ENCODE measurements around the gene CDX1. TPM values are rescaled to one million over a fixed set of nuclear protein-coding genes. Genes with fewer than 3 reads are reported as not detected.

CDX1 gene
- total RNA-seq, 2 experiments from 2014 or later = not detected

DNA sequence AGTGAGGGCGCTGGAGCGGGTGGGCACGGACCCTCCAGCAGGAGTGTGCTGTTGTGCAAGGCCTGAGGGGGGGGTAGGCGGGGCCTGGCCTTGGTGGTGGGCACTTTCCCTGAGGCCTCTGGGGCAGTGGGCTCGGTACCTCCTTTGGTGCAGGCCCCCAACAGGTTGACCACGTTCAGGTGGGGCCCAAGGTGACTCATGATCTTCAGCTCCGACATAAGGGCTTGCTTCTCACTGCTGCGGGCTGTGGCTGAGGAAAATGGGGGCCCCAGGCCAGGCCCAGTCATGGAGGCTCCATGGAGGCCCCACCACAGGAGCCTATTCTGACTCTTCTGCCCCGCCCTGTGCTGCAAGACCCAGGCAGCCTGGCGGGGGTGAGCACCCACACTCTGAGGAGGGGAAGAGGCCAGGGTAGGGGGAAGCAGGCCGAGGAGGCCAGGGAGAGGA, 42.4 kb upstream of the CDX1 start:
- Mint-ChIP-seq H3K9me3 (ENCODE audit: insufficient read depth) (no peaks in the 10 kb centered on the region), H3K36me3 (ENCODE audit: low read depth) (peaks cover 20% of the 10 kb centered on the region), H3K4me3 (no peak overlapping the region), H3K4me1 (ENCODE audit: low read depth) (peaks cover 4% of the 10 kb centered on the region), H3K27me3 (ENCODE audit: low read depth) (no peaks in the 10 kb centered on the region), H3K27ac (no peak overlapping the region)
- DNase-seq (no peak), ATAC-seq (no peak)
- POLR2A ChIA-PET = no interaction called here
- CTCF ChIA-PET = interaction anchor here (1.0 to 2.3 kb wide), 2 partner anchors 21 to 95 kb away, joined by 3 to 7 read pairs; no protein-coding TSS in a partner anchor

DNA sequence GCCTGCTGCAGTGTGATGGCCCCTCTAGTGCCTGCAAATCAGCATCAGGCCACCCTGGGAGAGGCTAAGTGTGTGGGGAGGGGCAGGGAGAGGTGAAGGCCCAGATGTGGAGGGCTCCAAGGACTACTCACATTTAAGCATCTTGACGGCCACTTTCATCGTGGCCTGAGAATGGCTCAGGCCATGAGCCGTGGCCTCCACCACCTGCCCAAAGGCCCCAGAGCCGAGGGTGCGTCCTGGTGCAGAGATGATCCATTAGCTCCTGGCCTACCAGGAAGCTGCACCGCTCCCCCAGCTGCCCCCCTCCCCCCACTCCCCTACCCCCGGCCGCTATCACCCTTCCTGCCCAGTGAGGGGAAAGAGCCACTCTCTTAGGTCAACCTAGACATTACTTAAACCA, 42.0 kb upstream of the CDX1 start:
- Mint-ChIP-seq H3K36me3 (ENCODE audit: low read depth) (peaks cover 21% of the 10 kb centered on the region), H3K27ac (no peak overlapping the region), H3K27me3 (ENCODE audit: low read depth) (no peaks in the 10 kb centered on the region), H3K9me3 (ENCODE audit: insufficient read depth) (no peaks in the 10 kb centered on the region), H3K4me1 (ENCODE audit: low read depth) (peaks cover 4% of the 10 kb centered on the region), H3K4me3 (no peak overlapping the region)
- no peak for DNase-seq
- ATAC-seq = no peak
- ChIA-PET CTCF (interaction anchor here (1.1 kb wide), 1 partner anchor 94 kb away, joined by 3 read pairs; no protein-coding TSS in a partner anchor), POLR2A (no interaction called here)

DNA sequence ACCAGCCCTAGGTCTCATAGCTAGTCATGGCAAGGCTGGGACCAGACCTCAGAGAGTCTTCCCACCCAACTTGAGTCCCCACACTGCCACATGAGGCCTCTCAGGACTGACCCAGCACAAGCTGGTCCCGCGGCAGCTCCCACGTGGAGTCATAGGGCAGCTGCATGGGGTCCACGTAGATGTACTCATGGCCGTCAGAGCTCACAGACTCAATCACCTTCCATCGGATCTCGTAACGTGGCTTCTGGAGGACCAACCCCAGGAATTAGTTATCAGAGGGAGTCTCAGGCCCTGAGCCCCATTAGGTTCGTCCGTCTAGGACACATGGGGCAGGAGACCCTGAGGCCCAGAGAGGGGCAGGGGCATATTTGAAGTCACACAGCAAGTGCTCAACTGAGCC, 41.2 kb upstream of the CDX1 start:
- H3K4me3 Mint-ChIP-seq = no peak overlapping the region
- POLR2A ChIA-PET = no interaction called here
- H3K36me3 Mint-ChIP-seq (ENCODE audit: low read depth) = peaks cover 25% of the 10 kb centered on the region
- CTCF ChIA-PET = interaction anchor here (1.1 kb wide), 1 partner anchor 93 kb away, joined by 3 read pairs; no protein-coding TSS in a partner anchor
- H3K27me3 Mint-ChIP-seq (ENCODE audit: low read depth) = no peaks in the 10 kb centered on the region
- peaks cover 9% of the 10 kb centered on the region for H3K4me1 Mint-ChIP-seq (ENCODE audit: low read depth)
- DNase-seq = no peak
- ATAC-seq = no peak
- H3K9me3 Mint-ChIP-seq (ENCODE audit: insufficient read depth) = no peaks in the 10 kb centered on the region
- H3K27ac Mint-ChIP-seq = no peak overlapping the region

DNA sequence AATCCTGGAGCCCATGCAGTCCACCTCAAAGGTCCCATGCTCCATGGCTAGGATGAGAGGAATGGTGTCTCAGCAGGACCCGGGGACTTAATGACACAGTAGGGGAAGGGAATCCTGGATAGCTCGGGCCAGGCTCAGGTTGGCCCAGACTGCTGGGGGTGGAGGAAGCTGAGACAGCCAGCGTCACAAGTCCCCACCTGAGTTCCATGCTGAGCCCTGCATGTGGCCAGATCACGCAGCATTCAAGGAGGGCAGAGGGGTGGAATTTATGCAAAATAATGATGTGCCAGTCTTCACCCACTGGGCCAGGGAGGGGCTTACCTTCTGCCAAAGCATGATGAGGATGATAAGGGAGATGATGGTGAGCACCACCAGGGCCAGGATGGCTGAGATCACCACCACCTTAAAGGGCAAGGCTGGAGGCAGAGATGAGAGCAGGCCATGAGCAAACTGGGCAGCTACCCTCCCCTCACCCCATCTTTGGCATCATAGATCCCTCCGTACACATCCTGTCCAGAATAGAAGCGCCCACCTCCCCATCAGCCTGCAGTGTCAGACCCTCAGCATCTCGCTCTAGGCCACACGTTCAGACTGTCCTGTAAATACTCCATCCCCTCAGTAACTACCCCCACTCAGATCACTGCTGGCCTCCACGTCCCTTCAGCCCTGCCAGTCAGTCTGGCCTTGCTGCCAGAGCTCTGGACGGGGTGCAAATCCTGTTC, 40.2 kb upstream of the CDX1 start:
- DNase-seq (no peak), ATAC-seq (no peak)
- Mint-ChIP-seq H3K36me3 (ENCODE audit: low read depth) (peaks cover 25% of the 10 kb centered on the region), H3K27ac (peak overlapping the region; percentile 39), H3K4me3 (no peak overlapping the region), H3K4me1 (ENCODE audit: low read depth) (peaks cover 16% of the 10 kb centered on the region), H3K27me3 (ENCODE audit: low read depth) (no peaks in the 10 kb centered on the region), H3K9me3 (ENCODE audit: insufficient read depth) (no peaks in the 10 kb centered on the region)
- POLR2A ChIA-PET = no interaction called here
- CTCF ChIA-PET = interaction anchor here (1.1 kb wide), 1 partner anchor 42 kb away, joined by 3 read pairs; no protein-coding TSS in a partner anchor

DNA sequence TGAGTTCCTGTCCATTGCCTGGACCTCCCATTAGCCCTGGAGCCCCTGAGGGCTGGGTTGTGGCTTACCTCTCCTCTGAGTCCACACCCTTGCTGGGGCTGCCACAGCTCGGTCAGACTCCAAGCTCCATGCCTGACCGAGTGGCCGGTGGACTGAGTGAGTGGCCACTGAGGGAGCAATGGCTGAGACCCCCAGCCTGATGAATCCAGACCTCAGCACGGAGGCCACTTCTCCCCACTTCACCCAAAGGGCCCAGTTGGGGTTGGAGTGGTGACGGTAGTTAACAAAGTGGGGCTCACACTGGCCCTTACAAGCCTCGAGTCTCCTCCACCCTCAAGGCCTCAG, 39.7 kb upstream of the CDX1 start:
- no peak overlapping the region for H3K4me3 Mint-ChIP-seq
- ChIA-PET POLR2A (no interaction called here), CTCF (interaction anchor here (1.1 kb wide), 1 partner anchor 41 kb away, joined by 3 read pairs; no protein-coding TSS in a partner anchor)
- no peaks in the 10 kb centered on the region for H3K27me3 Mint-ChIP-seq (ENCODE audit: low read depth)
- DNase-seq (no peak), ATAC-seq (no peak)
- peaks cover 24% of the 10 kb centered on the region for H3K36me3 Mint-ChIP-seq (ENCODE audit: low read depth)
- peaks cover 16% of the 10 kb centered on the region for H3K4me1 Mint-ChIP-seq (ENCODE audit: low read depth)
- H3K27ac Mint-ChIP-seq = no peak overlapping the region
- H3K9me3 Mint-ChIP-seq (ENCODE audit: insufficient read depth) = no peaks in the 10 kb centered on the region

GRCh38 chr5:150129454-150129812, 37.1 kb upstream of the CDX1 start:
- ATAC-seq (no peak), DNase-seq (no peak)
- peaks cover 15% of the 10 kb centered on the region for H3K4me1 Mint-ChIP-seq (ENCODE audit: low read depth)
- no peak overlapping the region for H3K4me3 Mint-ChIP-seq
- H3K36me3 Mint-ChIP-seq (ENCODE audit: low read depth) = peaks cover 38% of the 10 kb centered on the region
- ChIA-PET CTCF (interaction anchor here (0.7 to 2.5 kb wide), 9 partner anchors 11 to 221 kb away, joined by 3 to 16 read pairs (median 4); no protein-coding TSS in a partner anchor), POLR2A (no interaction called here)
- no peaks in the 10 kb centered on the region for H3K27me3 Mint-ChIP-seq (ENCODE audit: low read depth)
- H3K27ac Mint-ChIP-seq = no peak overlapping the region
- H3K9me3 Mint-ChIP-seq (ENCODE audit: insufficient read depth) = no peaks in the 10 kb centered on the region

DNA sequence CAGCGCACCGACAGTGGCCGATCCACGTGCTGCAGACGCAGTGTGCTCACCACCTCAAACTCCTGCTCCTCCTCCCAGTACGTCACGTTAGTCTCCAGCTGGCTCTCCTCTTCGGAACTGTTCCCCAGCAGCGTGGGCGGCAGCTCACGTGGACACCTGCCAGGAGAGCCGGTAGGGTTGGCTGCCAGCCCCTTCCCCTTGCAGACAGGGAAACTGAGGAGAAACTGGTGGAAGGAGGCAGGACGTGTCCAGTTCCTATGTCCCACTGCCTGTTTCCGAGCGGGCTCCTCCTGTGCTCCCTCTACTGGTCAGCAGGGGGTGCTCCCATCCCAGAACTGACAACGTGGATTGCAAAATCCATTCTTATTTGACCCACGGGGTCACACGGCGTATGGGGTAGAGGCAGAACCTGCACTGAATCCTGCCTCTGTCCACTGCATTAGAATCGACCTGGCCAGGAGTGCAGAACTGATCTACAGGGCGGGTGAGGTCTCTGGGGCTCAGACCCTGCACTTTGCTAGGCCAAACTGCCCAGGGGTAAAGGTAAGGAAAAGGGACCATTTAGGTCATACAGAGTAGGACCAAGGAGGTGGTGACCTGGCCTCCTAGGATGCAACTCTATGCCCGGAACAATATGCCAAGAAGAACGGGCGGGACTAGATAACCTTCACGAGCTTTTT, 36.6 kb upstream of the CDX1 start:
- Mint-ChIP-seq H3K9me3 (ENCODE audit: insufficient read depth) (no peaks in the 10 kb centered on the region), H3K4me3 (no peak overlapping the region), H3K27ac (no peak overlapping the region), H3K27me3 (ENCODE audit: low read depth) (no peaks in the 10 kb centered on the region), H3K4me1 (ENCODE audit: low read depth) (peaks cover 15% of the 10 kb centered on the region), H3K36me3 (ENCODE audit: low read depth) (peaks cover 38% of the 10 kb centered on the region)
- POLR2A ChIA-PET = no interaction called here
- peak; percentile 66 for ATAC-seq
- DNase-seq = peak; percentile 72
- CTCF ChIA-PET = interaction anchor here (0.6 to 2.5 kb wide), 13 partner anchors 10 to 220 kb away, joined by 3 to 16 read pairs (median 4); partner anchors contain the start of gene PDGFRB

DNA sequence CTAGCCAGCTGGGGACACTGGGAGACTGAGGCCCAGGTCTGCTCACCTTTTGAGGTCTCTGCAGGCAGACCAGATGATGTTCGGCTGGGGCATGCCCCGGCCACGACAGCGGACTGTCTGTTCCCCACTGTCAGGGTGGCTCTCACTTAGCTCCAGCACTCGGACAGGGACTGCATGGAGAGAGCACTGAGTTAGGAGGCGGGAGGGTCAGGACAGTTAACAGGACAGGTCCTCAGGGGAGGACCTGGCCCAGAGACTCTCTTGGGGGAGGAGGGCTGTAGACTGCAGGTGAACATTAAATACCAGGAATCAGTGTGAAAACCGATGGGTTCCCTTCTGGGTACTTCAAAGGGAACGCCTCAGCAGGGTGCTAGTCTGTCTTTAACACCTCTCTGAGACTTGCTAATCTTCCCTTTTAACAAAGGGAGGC, 36.1 kb upstream of the CDX1 start:
- H3K4me1 Mint-ChIP-seq (ENCODE audit: low read depth) = peaks cover 15% of the 10 kb centered on the region
- no peak overlapping the region for H3K4me3 Mint-ChIP-seq
- H3K36me3 Mint-ChIP-seq (ENCODE audit: low read depth) = peaks cover 39% of the 10 kb centered on the region
- no peak for ATAC-seq
- POLR2A ChIA-PET = no interaction called here
- no peak for DNase-seq
- no peak overlapping the region for H3K27ac Mint-ChIP-seq
- H3K9me3 Mint-ChIP-seq (ENCODE audit: insufficient read depth) = no peaks in the 10 kb centered on the region
- H3K27me3 Mint-ChIP-seq (ENCODE audit: low read depth) = no peaks in the 10 kb centered on the region
- CTCF ChIA-PET = interaction anchor here (0.6 to 2.5 kb wide), 11 partner anchors 8 to 221 kb away, joined by 3 to 16 read pairs (median 7); partner anchors contain the start of gene PDGFRB

DNA sequence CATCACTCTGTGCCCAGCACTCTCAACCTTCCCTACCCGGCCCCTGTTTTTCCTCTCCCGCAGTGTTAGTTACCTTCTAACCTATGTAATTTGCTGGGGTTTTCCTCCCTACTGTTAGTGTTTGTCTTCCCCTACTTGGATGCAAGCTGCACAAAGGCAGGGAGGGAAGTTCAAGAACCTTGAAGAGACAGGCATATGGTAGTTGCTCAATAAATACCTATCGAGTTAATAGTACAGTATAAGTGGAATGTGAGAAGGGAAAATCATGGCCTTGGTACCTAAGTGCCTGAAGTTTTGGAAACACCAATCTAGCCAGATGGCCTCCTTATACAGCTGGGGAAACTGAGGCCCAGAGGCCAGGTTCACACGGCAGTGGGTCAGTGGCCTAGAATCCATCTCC, 35.1 kb upstream of the CDX1 start:
- CTCF ChIA-PET = interaction anchor here (0.6 to 2.5 kb wide), 8 partner anchors 9 to 219 kb away, joined by 3 to 8 read pairs (median 4); partner anchors contain the start of gene PDGFRB
- H3K27me3 Mint-ChIP-seq (ENCODE audit: low read depth) = no peaks in the 10 kb centered on the region
- DNase-seq = no peak
- H3K4me3 Mint-ChIP-seq = no peak overlapping the region
- H3K27ac Mint-ChIP-seq = no peak overlapping the region
- no peaks in the 10 kb centered on the region for H3K9me3 Mint-ChIP-seq (ENCODE audit: insufficient read depth)
- peaks cover 33% of the 10 kb centered on the region for H3K36me3 Mint-ChIP-seq (ENCODE audit: low read depth)
- no peak for ATAC-seq
- H3K4me1 Mint-ChIP-seq (ENCODE audit: low read depth) = peaks cover 15% of the 10 kb centered on the region
- POLR2A ChIA-PET = no interaction called here

DNA sequence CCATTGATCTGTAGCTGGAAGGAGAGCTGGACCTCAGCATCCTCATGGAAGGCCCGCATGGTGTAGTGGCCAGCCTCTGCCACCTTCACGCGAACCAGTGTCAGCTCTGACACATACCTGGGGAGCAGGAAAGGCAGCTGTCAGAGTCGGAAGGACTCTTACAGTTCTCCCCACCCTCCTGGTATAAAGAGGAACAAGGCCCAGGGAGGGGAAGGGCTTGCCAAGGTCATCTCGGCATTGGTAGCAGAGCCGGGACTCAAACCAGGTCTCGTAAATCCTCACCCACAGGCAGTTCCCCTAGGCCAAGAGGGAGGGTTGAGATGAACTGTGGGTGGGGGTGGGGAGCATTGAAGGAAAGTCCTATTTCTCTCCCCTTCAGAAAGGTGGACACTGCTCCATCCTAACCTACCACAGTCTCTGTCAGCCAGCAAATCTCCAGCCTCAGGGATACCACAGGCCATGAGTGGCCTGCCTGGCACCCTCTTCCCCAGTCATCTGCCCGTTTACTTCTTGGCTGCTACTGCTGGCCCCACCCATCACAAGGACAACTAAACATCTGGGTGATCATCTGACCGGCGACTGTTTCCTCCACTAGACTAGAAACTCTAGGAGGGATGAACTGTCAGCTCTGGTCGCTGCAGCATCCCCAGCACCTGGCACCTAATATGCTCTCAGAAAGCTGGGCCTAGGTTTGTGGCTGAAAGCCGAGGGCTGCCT, 34.4 kb upstream of the CDX1 start:
- Mint-ChIP-seq H3K4me3 (no peak overlapping the region), H3K9me3 (ENCODE audit: insufficient read depth) (no peaks in the 10 kb centered on the region), H3K36me3 (ENCODE audit: low read depth) (peaks cover 33% of the 10 kb centered on the region), H3K27me3 (ENCODE audit: low read depth) (no peaks in the 10 kb centered on the region), H3K27ac (no peak overlapping the region), H3K4me1 (ENCODE audit: low read depth) (peaks cover 15% of the 10 kb centered on the region)
- ATAC-seq = no peak
- DNase-seq = no peak
- ChIA-PET POLR2A (no interaction called here), CTCF (interaction anchor here (0.6 to 2.0 kb wide), 6 partner anchors 10 to 218 kb away, joined by 3 to 8 read pairs (median 4); partner anchors contain the start of gene PDGFRB)

DNA sequence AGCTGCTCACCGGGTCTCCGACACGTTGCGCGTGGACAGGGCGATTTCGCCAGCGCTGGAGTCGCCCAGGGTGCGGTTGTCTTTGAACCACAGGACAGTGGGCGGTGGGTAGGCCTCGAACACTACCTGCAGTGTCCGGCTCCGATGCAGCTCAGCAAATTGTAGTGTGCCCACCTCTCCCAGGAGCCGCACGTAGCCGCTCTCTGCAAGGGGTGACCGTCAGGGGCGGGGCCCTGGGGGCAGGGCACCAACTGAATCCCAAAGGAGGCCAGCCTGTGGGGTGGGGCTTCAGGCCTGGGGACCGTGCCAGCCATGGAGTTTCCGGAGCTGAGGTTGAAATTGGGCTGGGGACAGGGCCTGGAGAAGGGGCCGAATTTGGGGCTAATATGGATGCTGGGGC, 33.8 kb upstream of the CDX1 start:
- no peaks in the 10 kb centered on the region for H3K27me3 Mint-ChIP-seq (ENCODE audit: low read depth)
- POLR2A ChIA-PET = no interaction called here

More for the DNA sequence above, 33.8 kb upstream of the CDX1 start:
- CTCF ChIA-PET = interaction anchor here (0.8 to 1.6 kb wide), 3 partner anchors 23 to 85 kb away, joined by 3 to 5 read pairs (median 3); partner anchors contain the start of gene PDGFRB
- Mint-ChIP-seq H3K4me3 (no peak overlapping the region), H3K4me1 (ENCODE audit: low read depth) (peaks cover 15% of the 10 kb centered on the region), H3K36me3 (ENCODE audit: low read depth) (peaks cover 33% of the 10 kb centered on the region), H3K9me3 (ENCODE audit: insufficient read depth) (no peaks in the 10 kb centered on the region), H3K27ac (no peak overlapping the region)
- no peak for DNase-seq
- no peak for ATAC-seq

Data from activated CD8-positive, alpha-beta T cell treated with anti-CD3 and anti-CD28 coated beads, Interleukin-2, amount 10 ng/mL, durations not matched to agents 7 days and 5 days (primary cell).